H9 (cell line): ENCODE measurements around the gene ATRN. TPM values are rescaled to one million over a fixed set of nuclear protein-coding genes. Genes with fewer than 3 reads are reported as not detected.

Experiments
- DNase-seq: peaks from one replicate; pipeline ENCODE4 v3.0.0-alpha.2; 2017
- H2AFZ ChIP-seq: one replicate; pipeline ENCODE4 v1.6.1; 2013; ENCODE audit warnings: mild to moderate bottlenecking, low read length, control low read depth, moderate library complexity
- H2AK5ac ChIP-seq: 2 replicates; pipeline ENCODE4 v1.6.1; 2013; ENCODE audit warnings: low read length, control low read depth, mixed read lengths; ENCODE audit not compliant: insufficient read length
- H2BK120ac ChIP-seq: one replicate; pipeline ENCODE4 v1.6.1; 2013; ENCODE audit warnings: low read depth, mild to moderate bottlenecking, low read length, control low read depth, inconsistent platforms; ENCODE audit not compliant: poor library complexity, severe bottlenecking
- H2BK12ac ChIP-seq: 2 replicates; pipeline ENCODE4 v1.6.1; 2013; ENCODE audit warnings: low read length, control low read depth, mixed read lengths, low read depth; ENCODE audit not compliant: insufficient read length
- H2BK15ac ChIP-seq: 2 replicates; pipeline ENCODE4 v1.6.1; 2013; ENCODE audit warnings: low read depth, low read length, control low read depth
- H2BK20ac ChIP-seq: one replicate; pipeline ENCODE4 v1.6.1; 2013; ENCODE audit warnings: low read depth, mild to moderate bottlenecking, low read length, control low read depth, inconsistent platforms; ENCODE audit not compliant: poor library complexity, severe bottlenecking
- H2BK5ac ChIP-seq: 2 replicates; pipeline ENCODE4 v1.6.1; 2013; ENCODE audit warnings: low read length, control low read depth, mixed read lengths; ENCODE audit not compliant: insufficient read length
- H3K14ac ChIP-seq: 2 replicates; pipeline ENCODE4 v1.6.1; 2013; ENCODE audit warnings: low read length, control low read depth; ENCODE audit not compliant: insufficient read depth
- H3K18ac ChIP-seq: 2 replicates; pipeline ENCODE4 v1.6.1; 2013; ENCODE audit warnings: low read depth, mild to moderate bottlenecking, mixed read lengths, low read length, control low read depth; ENCODE audit not compliant: insufficient read length
- H3K23ac ChIP-seq: 2 replicates; pipeline ENCODE4 v1.6.1; 2013; ENCODE audit warnings: low read length, control low read depth, mixed read lengths, low read depth; ENCODE audit not compliant: insufficient read length
- H3K23me2 ChIP-seq: 2 replicates; pipeline ENCODE4 v1.6.1; 2013; ENCODE audit warnings: low read depth, mild to moderate bottlenecking, mixed read lengths, low read length, control low read depth; ENCODE audit not compliant: insufficient read length, poor library complexity, severe bottlenecking
- H3K27ac ChIP-seq: 2 replicates; pipeline ENCODE4 v1.5.1; 2013; ENCODE audit warnings: low read length, control low read depth, mixed read lengths, low read depth; ENCODE audit not compliant: insufficient read length
- H3K27me3 ChIP-seq: 2 replicates; pipeline ENCODE4 v1.6.1; 2013; ENCODE audit warnings: low read length, control low read depth, inconsistent platforms; ENCODE audit not compliant: insufficient read depth
- H3K4ac ChIP-seq: 2 replicates; pipeline ENCODE4 v1.6.1; 2013; ENCODE audit warnings: low read depth, mild to moderate bottlenecking, control low read depth, inconsistent platforms, low read length, moderate library complexity
- H3K4me1 ChIP-seq: 2 replicates; pipeline ENCODE4 v1.6.1; 2013; ENCODE audit warnings: low read length, control low read depth, inconsistent platforms; ENCODE audit not compliant: insufficient read depth
- H3K4me2 ChIP-seq: 2 replicates; pipeline ENCODE4 v1.6.1; 2013; ENCODE audit warnings: low read length, control low read depth, mixed read lengths; ENCODE audit not compliant: insufficient read length, insufficient read depth
- H3K56ac ChIP-seq: 2 replicates; pipeline ENCODE4 v1.6.1; 2013; ENCODE audit warnings: low read depth, mild to moderate bottlenecking, mixed read lengths, low read length, control low read depth; ENCODE audit not compliant: insufficient read length
- H3K79me1 ChIP-seq: 2 replicates; pipeline ENCODE4 v1.6.1; 2013; ENCODE audit warnings: low read depth, mild to moderate bottlenecking, moderate library complexity, low read length, control low read depth, inconsistent platforms; ENCODE audit not compliant: insufficient read depth, poor library complexity, severe bottlenecking
- H3K79me2 ChIP-seq: 2 replicates; pipeline ENCODE4 v1.6.1; 2013; ENCODE audit warnings: low read length, control low read depth, inconsistent platforms; ENCODE audit not compliant: insufficient read depth
- H3K9ac ChIP-seq: 2 replicates; pipeline ENCODE4 v1.6.1; 2013; ENCODE audit warnings: low read length, control low read depth, mixed read lengths; ENCODE audit not compliant: insufficient read length; ENCODE audit errors: extremely low read depth
- H3K9me3 ChIP-seq: one replicate; pipeline ENCODE4 v1.6.1; 2013; ENCODE audit warnings: low read depth, low read length, inconsistent platforms; ENCODE audit not compliant: control insufficient read depth
- H3T11ph ChIP-seq: one replicate; pipeline ENCODE4 v1.6.1; 2013; ENCODE audit warnings: mild to moderate bottlenecking, low read length, control low read depth, inconsistent platforms
- H4K20me1 ChIP-seq: one replicate; pipeline ENCODE4 v1.6.1; 2013; ENCODE audit not compliant: control insufficient read depth, insufficient read length, insufficient read depth
- H4K5ac ChIP-seq: 2 replicates; pipeline ENCODE4 v1.6.1; 2013; ENCODE audit warnings: low read depth, mild to moderate bottlenecking, mixed read lengths, low read length, control low read depth; ENCODE audit not compliant: insufficient read length
- H4K8ac ChIP-seq: replicated peaks from 2 replicates; pipeline ENCODE4 v1.6.1; 2013; ENCODE audit warnings: low read length, control low read depth, mixed read lengths, low read depth; ENCODE audit not compliant: insufficient read length
- H4K91ac ChIP-seq: 2 replicates; pipeline ENCODE4 v1.6.1; 2013; ENCODE audit warnings: low read depth, mild to moderate bottlenecking, moderate library complexity, mixed read lengths, low read length, control low read depth; ENCODE audit not compliant: insufficient read length
- H3K27ac Mint-ChIP-seq, 3 experiments: 2 replicates in 2 of 3; 3 replicates in 1 of 3; pipeline ENCODE4 v1.8.0; 2020 to 2021; ENCODE audit warnings: mixed read lengths in 3 of 3, mild to moderate bottlenecking in 1 of 3, moderate library complexity in 1 of 3
- H3K27me3 Mint-ChIP-seq: 2 replicates; pipeline ENCODE4 v1.8.0; 2021; ENCODE audit warnings: low read depth, mild to moderate bottlenecking, moderate library complexity, mixed read lengths
- H3K36me3 Mint-ChIP-seq, 3 experiments: 2 replicates in 2 of 3; 3 replicates in 1 of 3; pipeline ENCODE4 v1.8.0; 2020 to 2021; ENCODE audit warnings: low read depth in 3 of 3, mixed read lengths in 3 of 3; ENCODE audit not compliant: insufficient read depth in 1 of 3
- H3K4me1 Mint-ChIP-seq, 2 experiments: 2 replicates each; pipeline ENCODE4 v1.8.0; 2020; ENCODE audit warnings: mixed read lengths in 2 of 2
- H3K4me3 Mint-ChIP-seq, 2 experiments: 2 replicates in 1 of 2; 3 replicates in 1 of 2; pipeline ENCODE4 v1.8.0; 2020 to 2021; ENCODE audit warnings: mild to moderate bottlenecking in 2 of 2, mixed read lengths in 2 of 2, moderate library complexity in 1 of 2
- H3K9me3 Mint-ChIP-seq, 2 experiments: 2 replicates in 1 of 2; 3 replicates in 1 of 2; pipeline ENCODE4 v1.8.0; 2020; ENCODE audit warnings: mild to moderate bottlenecking in 2 of 2, mixed read lengths in 2 of 2, moderate library complexity in 1 of 2
- WGBS: extraction: QIAGEN DNeasy Blood & Tissue Kit; methylation state at CpG from one replicate; pipeline ENCODE4 v1.1.7; 2013; ENCODE audit warnings: missing lambda C conversion rate, low lambda C conversion rate, mixed read lengths; ENCODE audit not compliant: insufficient read length; ENCODE audit errors: extremely low coverage; 5-methylcytosine and 5-hydroxymethylcytosine counted together
- total RNA-seq: library from RNA; stranded (reverse); gene quantifications from 2 replicates; pipeline ENCODE4 v1.2.1, GENCODE V29; 2021
- TF ChIP-seq, protein P1 (sequence below): fragments of 200-600 bp; sonication (generic); conservative IDR thresholded peaks from 3 replicates; pipeline ENCODE4 v1.8.0; 2021; ENCODE audit warnings: antibody characterized with exemption, mild to moderate bottlenecking

Gene ATRN
- total RNA-seq, 1 experiment from 2014 or later = 23.1 TPM

GRCh38 chr20:3483309-3483708 is 12.5 kb downstream of the ATRN start:
- TF ChIP-seq, protein P1, sequence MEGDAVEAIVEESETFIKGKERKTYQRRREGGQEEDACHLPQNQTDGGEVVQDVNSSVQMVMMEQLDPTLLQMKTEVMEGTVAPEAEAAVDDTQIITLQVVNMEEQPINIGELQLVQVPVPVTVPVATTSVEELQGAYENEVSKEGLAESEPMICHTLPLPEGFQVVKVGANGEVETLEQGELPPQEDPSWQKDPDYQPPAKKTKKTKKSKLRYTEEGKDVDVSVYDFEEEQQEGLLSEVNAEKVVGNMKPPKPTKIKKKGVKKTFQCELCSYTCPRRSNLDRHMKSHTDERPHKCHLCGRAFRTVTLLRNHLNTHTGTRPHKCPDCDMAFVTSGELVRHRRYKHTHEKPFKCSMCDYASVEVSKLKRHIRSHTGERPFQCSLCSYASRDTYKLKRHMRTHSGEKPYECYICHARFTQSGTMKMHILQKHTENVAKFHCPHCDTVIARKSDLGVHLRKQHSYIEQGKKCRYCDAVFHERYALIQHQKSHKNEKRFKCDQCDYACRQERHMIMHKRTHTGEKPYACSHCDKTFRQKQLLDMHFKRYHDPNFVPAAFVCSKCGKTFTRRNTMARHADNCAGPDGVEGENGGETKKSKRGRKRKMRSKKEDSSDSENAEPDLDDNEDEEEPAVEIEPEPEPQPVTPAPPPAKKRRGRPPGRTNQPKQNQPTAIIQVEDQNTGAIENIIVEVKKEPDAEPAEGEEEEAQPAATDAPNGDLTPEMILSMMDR = no peak

More at GRCh38 chr20:3483309-3483708, 12.5 kb downstream of the ATRN start:
- Mint-ChIP-seq H3K36me3 (peaks cover 9 to 13% (median 11%) of the 10 kb centered on the region in 3 experiments), H3K4me3 (no peak overlapping the region), H3K9me3 (peaks cover 16 to 19% of the 10 kb centered on the region in 2 experiments), H3K27ac (peak overlapping the region in 1 of 3 experiments; percentile 24; a peak in 1 of 7 replicates), H3K27me3 (no peaks in the 10 kb centered on the region), H3K4me1 (no peaks in the 10 kb centered on the region)
- Histone ChIP-seq H2AFZ (no peak overlapping the region), H2BK20ac (no peak overlapping the region), H3K14ac (no peak overlapping the region), H3K4ac (no peak overlapping the region), H3K23me2 (no peaks in the 10 kb centered on the region), H4K91ac (no peak overlapping the region), H3K23ac (no peak overlapping the region), H2BK15ac (no peak overlapping the region), H3K79me1 (no peaks in the 10 kb centered on the region), H3T11ph (no peak overlapping the region), H3K27me3 (no peaks in the 10 kb centered on the region), H2BK120ac (no peak overlapping the region), H2BK12ac (no peak overlapping the region), H3K9me3 (no peaks in the 10 kb centered on the region), H3K79me2 (no peaks in the 10 kb centered on the region), H2AK5ac (no peak overlapping the region), H3K4me1 (no peaks in the 10 kb centered on the region), H3K27ac (no peak overlapping the region), H2BK5ac (no peak overlapping the region), H3K4me2 (no peak overlapping the region), H4K8ac (no peak overlapping the region), H3K56ac (no peak overlapping the region), H4K20me1 (no peaks in the 10 kb centered on the region), H3K18ac (no peak overlapping the region), H3K9ac (no peak overlapping the region), H4K5ac (no peak overlapping the region)
- no CpG with 5 or more reads among the region's 3 CpGs for WGBS
- no peak for DNase-seq
